Ishikawa (cell line): ENCODE data around the gene KCNC1.

ENCODE experiments used
- CEBPB ChIP-seq: IDR thresholded peaks from 2 replicates; pipeline ENCODE4 v1.6.1; 2012
- CREB1 ChIP-seq: IDR thresholded peaks from 2 replicates; pipeline ENCODE4 v1.6.1; 2012; ENCODE audit warnings: low read depth
- EGR1 ChIP-seq: IDR thresholded peaks from 2 replicates; pipeline ENCODE4 v1.6.1; 2012
- EP300 ChIP-seq: IDR thresholded peaks from 2 replicates; pipeline ENCODE4 v1.6.1; 2012; ENCODE audit warnings: borderline replicate concordance
- FOXM1 ChIP-seq: IDR thresholded peaks from 2 replicates; pipeline ENCODE4 v1.6.1; 2012; ENCODE audit warnings: low read depth, borderline replicate concordance
- MAX ChIP-seq: IDR thresholded peaks from 2 replicates; pipeline ENCODE4 v1.6.1; 2012
- NFIC ChIP-seq: IDR thresholded peaks from 2 replicates; pipeline ENCODE4 v1.6.1; 2012
- RAD21 ChIP-seq: IDR thresholded peaks from 2 replicates; pipeline ENCODE4 v1.6.1; 2012; ENCODE audit warnings: low read depth
- REST ChIP-seq: IDR thresholded peaks from 2 replicates; pipeline ENCODE4 v1.6.1; 2012; ENCODE audit warnings: low read depth, mild to moderate bottlenecking
- TAF1 ChIP-seq: IDR thresholded peaks from 2 replicates; pipeline ENCODE4 v1.6.1; 2012; ENCODE audit warnings: low read depth, mild to moderate bottlenecking
- TCF12 ChIP-seq: IDR thresholded peaks from 2 replicates; pipeline ENCODE4 v1.6.1; 2012; ENCODE audit warnings: low read depth
- TEAD4 ChIP-seq: IDR thresholded peaks from 2 replicates; pipeline ENCODE4 v1.6.1; 2012
- USF1 ChIP-seq: IDR thresholded peaks from 2 replicates; pipeline ENCODE4 v1.6.1; 2012
- YY1 ChIP-seq: IDR thresholded peaks from 2 replicates; pipeline ENCODE4 v1.6.1; 2012; ENCODE audit warnings: low read depth
- ZBTB7A ChIP-seq: IDR thresholded peaks from 2 replicates; pipeline ENCODE4 v1.6.1; 2012; ENCODE audit warnings: low read depth

The KCNC1 gene

DNA sequence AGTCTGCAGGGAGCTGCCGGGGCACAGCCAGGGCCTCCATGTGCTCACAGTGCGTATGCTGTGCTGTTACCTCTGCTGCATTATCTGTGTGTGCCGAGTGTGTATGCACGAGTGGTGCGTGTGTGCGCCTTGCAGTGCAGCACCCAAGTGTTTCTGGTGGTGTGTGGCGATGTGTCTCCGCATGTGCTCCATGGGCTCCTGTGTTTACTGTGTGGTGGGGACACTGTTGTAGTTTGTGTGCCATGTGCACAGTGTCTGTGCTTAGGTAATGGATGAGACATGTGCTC, 31.4 kb downstream of the KCNC1 start:
- TF ChIP-seq CREB1, result no peak
- TF ChIP-seq CEBPB, result no peak
- no peak for TF ChIP-seq TAF1
- TF ChIP-seq FOXM1, result no peak
- TF ChIP-seq REST, result no peak
- TF ChIP-seq MAX, result no peak

DNA sequence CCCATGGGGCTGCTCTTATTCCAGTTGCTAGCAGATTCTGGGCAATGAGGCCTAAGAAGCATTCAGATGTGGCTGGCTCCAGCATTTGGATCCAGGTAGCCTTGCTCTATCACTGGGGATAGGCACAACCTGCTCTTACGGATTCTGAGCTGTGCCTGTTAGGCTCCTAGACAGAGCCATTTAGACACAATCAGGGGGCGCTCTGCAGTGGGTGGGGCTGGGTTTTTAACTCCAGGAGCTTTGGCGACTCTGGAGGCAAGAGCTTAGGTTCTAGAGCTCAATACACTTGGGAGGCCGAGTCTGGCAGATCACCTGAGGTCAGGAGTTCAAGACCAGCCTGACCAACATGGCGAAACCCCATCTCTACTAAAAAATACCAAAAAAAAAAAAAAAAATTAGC, 32.0 kb downstream of the KCNC1 start:
- TF ChIP-seq USF1, result no peak
- no peak for TF ChIP-seq RAD21
- TF ChIP-seq YY1, result no peak
- TF ChIP-seq TCF12, result no peak
- no peak for TF ChIP-seq TAF1
- TF ChIP-seq TEAD4, result no peak
- no peak for TF ChIP-seq MAX
- TF ChIP-seq EP300, result no peak
- no peak for TF ChIP-seq ZBTB7A

- no peak for TF ChIP-seq FOXM1
- no peak for TF ChIP-seq TAF1
- TF ChIP-seq CREB1, result no peak
- TF ChIP-seq EP300, result no peak
- TF ChIP-seq REST, result no peak
- TF ChIP-seq EGR1, result no peak
Observed at GRCh38 chr11:17767301-17767885, 32.8 kb downstream of the KCNC1 start.

DNA sequence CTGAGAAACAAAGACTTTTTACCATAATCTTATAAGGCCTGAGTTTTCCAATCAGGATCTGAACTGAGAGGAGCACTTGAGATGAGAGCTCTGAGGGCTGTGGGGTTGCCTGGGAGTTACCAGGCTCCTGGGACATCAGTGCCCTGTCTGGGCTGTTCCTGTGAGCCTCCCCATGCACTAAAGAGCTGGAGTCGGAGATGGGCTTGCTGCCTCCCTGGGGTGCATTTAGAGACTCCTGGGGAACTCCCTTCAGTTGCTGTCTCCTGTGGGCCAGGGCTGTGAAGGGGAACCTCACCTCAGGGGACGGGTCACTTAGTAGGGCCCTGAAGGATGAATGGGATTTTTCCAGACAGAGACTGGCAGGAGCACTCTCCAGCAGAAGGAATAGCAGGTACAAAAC, 33.3 kb downstream of the KCNC1 start:
- no peak for TF ChIP-seq EGR1
- TF ChIP-seq REST, result no peak
- TF ChIP-seq TCF12, result no peak
- no peak for TF ChIP-seq RAD21
- TF ChIP-seq NFIC, result no peak
- TF ChIP-seq ZBTB7A, result no peak
- no peak for TF ChIP-seq MAX
- TF ChIP-seq TAF1, result no peak

- no peak for TF ChIP-seq MAX
- TF ChIP-seq RAD21, result no peak
- no peak for TF ChIP-seq NFIC
- no peak for TF ChIP-seq EGR1
- no peak for TF ChIP-seq FOXM1
- TF ChIP-seq TAF1, result no peak
- no peak for TF ChIP-seq EP300
Observed at GRCh38 chr11:17768547-17768946, 34.0 kb downstream of the KCNC1 start.

DNA sequence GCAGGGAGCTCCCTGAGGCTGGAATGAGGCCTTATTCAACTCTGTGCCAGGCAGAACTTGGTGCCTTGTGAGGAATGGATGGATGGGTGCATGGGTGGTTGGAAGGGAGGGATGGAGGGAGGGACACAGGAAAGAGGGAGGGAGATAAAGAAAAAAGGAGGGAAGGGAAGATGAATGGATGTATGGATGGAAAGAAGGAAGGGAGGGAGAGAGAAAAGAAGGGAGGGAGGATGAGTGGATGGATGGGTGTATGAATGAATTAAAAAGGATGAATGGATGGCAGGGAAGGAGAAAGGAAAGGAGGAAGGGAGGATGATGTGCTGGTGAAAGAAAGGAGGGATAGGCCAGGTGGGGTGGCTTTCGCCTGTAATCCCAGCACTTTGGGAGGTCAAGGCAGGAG, 34.6 kb downstream of the KCNC1 start:
- TF ChIP-seq TCF12 (no peak), NFIC (no peak), MAX (no peak), ZBTB7A (no peak), EP300 (no peak), YY1 (no peak), EGR1 (no peak), REST (no peak), FOXM1 (no peak), USF1 (no peak), TEAD4 (no peak), CREB1 (no peak), TAF1 (no peak), RAD21 (no peak), CEBPB (no peak)
